Smooth muscle cell (in vitro differentiated cells): ENCODE measurements around the gene GABARAP. TPM values are rescaled to one million over a fixed set of nuclear protein-coding genes. Genes with fewer than 3 reads are reported as not detected.
"Not testable (repeated sequence)": the region's sequence is repeated elsewhere in the genome, so short reads cannot be mapped to it uniquely, and the experiment has no call there.

Experiments used
- DNase-seq: peaks from one replicate; lab custom pipeline; 2025; ENCODE audit not compliant: unreplicated experiment; lab: John Stamatoyannopoulos, UW
- H2AFZ ChIP-seq: fragments of 200-600 bp; sonication (generic); 2 replicates; pipeline ENCODE4 v1.6.0; 2016; ENCODE audit warnings: antibody characterized with exemption, low read depth, mild to moderate bottlenecking
- H3F3A ChIP-seq: fragments of 200-600 bp; sonication (generic); 2 replicates; pipeline ENCODE4 v1.6.0; 2017; ENCODE audit warnings: antibody characterized with exemption, low read depth
- H3K27ac ChIP-seq: fragments of 200-600 bp; sonication (generic); 2 replicates; pipeline ENCODE4 v1.5.1; 2016; ENCODE audit warnings: low read depth, mild to moderate bottlenecking
- H3K27me3 ChIP-seq: fragments of 200-600 bp; sonication (generic); 2 replicates; pipeline ENCODE4 v1.6.1; 2016; ENCODE audit warnings: low read depth, mild to moderate bottlenecking
- H3K36me3 ChIP-seq: fragments of 200-600 bp; sonication (generic); 2 replicates; pipeline ENCODE4 v1.5.1; 2016; ENCODE audit warnings: low read depth
- H3K4me1 ChIP-seq: fragments of 200-600 bp; sonication (generic); 2 replicates; pipeline ENCODE4 v1.5.1; 2016; ENCODE audit warnings: low read depth
- H3K4me2 ChIP-seq: fragments of 200-600 bp; sonication (generic); 2 replicates; pipeline ENCODE4 v1.6.0; 2016; ENCODE audit warnings: mild to moderate bottlenecking
- H3K4me3 ChIP-seq: fragments of 200-600 bp; sonication (generic); 2 replicates; pipeline ENCODE4 v1.5.1; 2016; ENCODE audit warnings: mild to moderate bottlenecking
- H3K79me2 ChIP-seq: fragments of 200-600 bp; sonication (generic); 2 replicates; pipeline ENCODE4 v1.6.0; 2016; ENCODE audit warnings: low read depth, mild to moderate bottlenecking
- H3K9ac ChIP-seq: fragments of 200-600 bp; sonication (generic); 2 replicates; pipeline ENCODE4 v1.6.0; 2016; ENCODE audit warnings: low read depth
- H3K9me3 ChIP-seq: fragments of 200-600 bp; sonication (generic); replicated peaks from 2 replicates; pipeline ENCODE4 v1.5.1; 2016; ENCODE audit warnings: low read depth
- H4K20me1 ChIP-seq: fragments of 200-600 bp; sonication (generic); 2 replicates; pipeline ENCODE4 v1.6.0; 2016; ENCODE audit warnings: low read depth
- CTCF ChIP-seq: fragments of 200-600 bp; sonication (generic); IDR thresholded peaks from 2 replicates; pipeline ENCODE4 v1.5.1; 2017; ENCODE audit warnings: borderline replicate concordance, mild to moderate bottlenecking, antibody characterized with exemption; ENCODE audit not compliant: insufficient read depth, poor library complexity, severe bottlenecking
- WGBS: methylation state at CpG from one replicate; pipeline ENCODE4 v1.1.7; 2016; ENCODE audit warnings: low lambda C conversion rate; 5-methylcytosine and 5-hydroxymethylcytosine counted together
- polyA plus RNA-seq: library from polyadenylated mRNA; unstranded; fragments of >200 nt; fragmentation: Nextera tagmentation; extraction: Ambion mirVana; gene quantifications from 2 replicates; pipeline ENCODE4 v1.2.1, GENCODE V29; 2016
- total RNA-seq: library from RNA; depleted of rRNA; stranded (reverse); fragments of >200 nt; gene quantifications from 2 replicates; pipeline ENCODE4 v1.2.3, GENCODE V29; 2014

Gene GABARAP
- total and polyA plus RNA-seq, 2 experiments from 2014 or later, result 363 to 735 TPM

DNA sequence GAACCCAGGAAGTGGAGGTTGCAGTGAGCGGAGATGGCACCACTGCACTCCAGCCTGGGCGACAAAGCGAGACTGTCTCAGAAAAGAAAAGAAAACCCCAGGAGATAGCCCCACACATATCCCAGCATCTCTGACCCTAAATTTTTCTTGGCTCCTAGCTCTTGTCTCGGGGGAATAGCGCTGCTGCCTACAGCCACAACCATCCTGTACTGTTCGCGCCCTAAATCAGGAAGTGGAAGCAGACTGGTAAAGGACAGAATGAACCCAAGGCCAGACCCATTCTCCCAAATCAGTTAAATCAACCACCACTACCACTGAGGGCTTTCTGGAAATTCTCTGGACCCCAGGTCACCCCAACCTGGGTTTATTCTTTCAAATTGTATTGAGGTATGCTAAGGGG lies 7.6 kb upstream of the GABARAP start:
- DNase-seq, result no peak
- Histone ChIP-seq H3K27me3 (no peaks in the 10 kb centered on the region), H4K20me1 (peaks cover 8% of the 10 kb centered on the region), H3K9me3 (no peaks in the 10 kb centered on the region), H3K36me3 (no peaks in the 10 kb centered on the region), H3K4me2 (peak overlapping the region; percentile 91), H3K4me1 (peaks cover 18% of the 10 kb centered on the region), H3K27ac (no peak overlapping the region), H3F3A (no peaks in the 10 kb centered on the region), H3K9ac (peak overlapping the region; percentile 97), H3K4me3 (peak overlapping the region; percentile 100), H2AFZ (no peak overlapping the region), H3K79me2 (peaks cover 62% of the 10 kb centered on the region)
- TF ChIP-seq CTCF, result no peak
- WGBS, result 95% methylated on average over 7 of the region's 7 CpGs

- no peak for DNase-seq
- 94% methylated on average over 6 of the region's 6 CpGs for WGBS
Measured at GRCh38 chr17:7249214-7249613, 7.0 kb upstream of the GABARAP start.

GRCh38 chr17:7248796-7249195 lies 6.5 kb upstream of the GABARAP start:
- no peak overlapping the region for H3K27ac ChIP-seq
- H3F3A ChIP-seq, result peaks cover under 1% of the 10 kb centered on the region
- WGBS, result 93% methylated on average over 4 of the region's 4 CpGs
- H4K20me1 ChIP-seq, result peaks cover 8% of the 10 kb centered on the region
- DNase-seq, result no peak
- no peak overlapping the region for H3K4me3 ChIP-seq
- no peaks in the 10 kb centered on the region for H3K36me3 ChIP-seq
- no peak overlapping the region for H2AFZ ChIP-seq
- no peaks in the 10 kb centered on the region for H3K27me3 ChIP-seq
- H3K79me2 ChIP-seq, result peaks cover 62% of the 10 kb centered on the region
- H3K4me2 ChIP-seq, result no peak overlapping the region
- peaks cover 18% of the 10 kb centered on the region for H3K4me1 ChIP-seq
- TF ChIP-seq CTCF, result no peak
- H3K9me3 ChIP-seq, result no peaks in the 10 kb centered on the region
- no peak overlapping the region for H3K9ac ChIP-seq

More at GRCh38 chr17:7249214-7249613, 7.0 kb upstream of the GABARAP start:
- Histone ChIP-seq H3K79me2 (peaks cover 62% of the 10 kb centered on the region), H3K9ac (no peak overlapping the region), H3K9me3 (no peaks in the 10 kb centered on the region), H3K4me1 (peaks cover 18% of the 10 kb centered on the region), H3K27ac (no peak overlapping the region), H3F3A (no peaks in the 10 kb centered on the region), H4K20me1 (peaks cover 8% of the 10 kb centered on the region), H3K4me3 (no peak overlapping the region), H3K36me3 (no peaks in the 10 kb centered on the region), H2AFZ (no peak overlapping the region), H3K27me3 (no peaks in the 10 kb centered on the region), H3K4me2 (peak overlapping the region; percentile 91)
- TF ChIP-seq CTCF, result no peak

- Histone ChIP-seq H3K27me3 (no peaks in the 10 kb centered on the region), H3K9ac (no peak overlapping the region), H3K4me1 (peaks cover 10% of the 10 kb centered on the region), H3K9me3 (no peaks in the 10 kb centered on the region), H3F3A (peaks cover 10% of the 10 kb centered on the region), H2AFZ (no peak overlapping the region), H3K27ac (no peak overlapping the region), H3K4me3 (no peak overlapping the region), H4K20me1 (peaks cover 8% of the 10 kb centered on the region), H3K79me2 (peaks cover 58% of the 10 kb centered on the region), H3K4me2 (no peak overlapping the region), H3K36me3 (no peaks in the 10 kb centered on the region)
- DNase-seq, result no peak
- 96% methylated on average over 5 of the region's 5 CpGs for WGBS
- TF ChIP-seq CTCF, result no peak
Measured at GRCh38 chr17:7246779-7247178, 4.5 kb upstream of the GABARAP start.

DNA sequence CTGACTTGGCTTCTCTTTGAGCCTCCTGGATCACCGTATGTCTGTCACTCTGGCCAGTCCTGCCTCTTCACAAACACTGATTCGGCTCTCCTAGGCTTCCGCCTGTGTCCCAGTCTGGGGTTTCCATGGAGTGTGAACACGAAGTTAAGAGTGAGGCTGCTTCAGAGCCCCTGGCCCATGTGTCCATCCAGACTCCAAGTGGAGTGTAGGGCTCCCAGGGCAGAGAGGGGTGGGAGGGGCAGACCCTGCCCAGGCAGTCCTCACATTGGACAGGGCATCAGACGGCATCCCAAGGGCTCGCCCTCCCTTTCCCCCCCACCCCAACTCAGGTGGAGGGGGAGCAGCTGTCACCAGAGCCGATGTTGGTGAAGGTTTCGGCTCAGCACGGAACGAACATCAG lies 1.6 kb upstream of the GABARAP start:
- DNase-seq, H3K36me3 ChIP-seq, H3K27me3 ChIP-seq, H3K9ac ChIP-seq, H2AFZ ChIP-seq, H3K9me3 ChIP-seq, H3K4me3 ChIP-seq, H4K20me1 ChIP-seq: not testable (repeated sequence)
- WGBS, result 89% methylated on average over 9 of the region's 10 CpGs
- H3K4me2 ChIP-seq, result peak overlapping the region; percentile 84
- H3K79me2 ChIP-seq, result peaks cover 57% of the 10 kb centered on the region
- H3F3A ChIP-seq, result peaks cover 27% of the 10 kb centered on the region
- peaks cover 19% of the 10 kb centered on the region for H3K4me1 ChIP-seq
- H3K27ac ChIP-seq, result peak overlapping the region; percentile 95
